Inferior parietal cortex (tissue), 1 donor: ENCODE measurements around the gene MYEOV.

Source experiments
- DNase-seq: peaks from one replicate; pipeline ENCODE4 v3.0.0-alpha.2; 2016; ENCODE audit errors: extremely low spot score

MYEOV gene

DNA sequence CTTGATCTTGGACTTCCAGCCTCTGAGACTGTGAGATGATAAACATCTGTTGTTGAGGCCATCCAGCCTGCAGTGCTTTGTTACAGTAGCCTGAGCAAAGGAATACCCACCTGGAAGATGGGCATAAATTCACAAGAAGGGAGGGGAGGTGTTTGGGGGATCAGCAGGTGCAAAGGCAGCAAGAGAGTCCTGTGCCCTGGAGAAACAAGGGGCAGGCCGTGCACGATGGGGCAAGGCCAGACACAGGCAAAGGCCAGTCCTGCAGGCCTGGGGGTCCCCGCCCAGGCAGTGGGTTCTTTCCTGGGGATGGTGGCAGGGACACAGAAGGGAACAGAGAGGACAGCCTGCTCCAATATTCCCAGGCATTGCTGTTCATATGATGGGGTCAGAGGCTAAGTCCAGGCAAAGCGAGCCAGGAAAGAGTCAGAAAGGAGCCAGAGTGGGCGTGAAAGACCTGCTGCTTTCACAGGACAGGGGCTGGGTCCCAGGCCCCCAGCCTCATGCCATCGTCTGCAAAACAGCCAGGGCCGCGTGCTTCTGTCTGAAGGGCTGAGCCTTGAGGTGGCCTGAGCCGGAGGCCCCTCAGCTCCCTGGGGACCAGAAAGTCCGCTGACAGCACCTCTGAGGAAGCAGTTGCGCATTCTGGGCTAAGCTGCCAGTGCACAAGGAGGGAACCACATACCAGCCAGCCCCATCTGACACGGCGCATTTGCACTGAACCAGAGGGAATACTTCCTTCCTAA lies 48.8 kb downstream of the MYEOV start:
- DNase-seq = no peak

DNA sequence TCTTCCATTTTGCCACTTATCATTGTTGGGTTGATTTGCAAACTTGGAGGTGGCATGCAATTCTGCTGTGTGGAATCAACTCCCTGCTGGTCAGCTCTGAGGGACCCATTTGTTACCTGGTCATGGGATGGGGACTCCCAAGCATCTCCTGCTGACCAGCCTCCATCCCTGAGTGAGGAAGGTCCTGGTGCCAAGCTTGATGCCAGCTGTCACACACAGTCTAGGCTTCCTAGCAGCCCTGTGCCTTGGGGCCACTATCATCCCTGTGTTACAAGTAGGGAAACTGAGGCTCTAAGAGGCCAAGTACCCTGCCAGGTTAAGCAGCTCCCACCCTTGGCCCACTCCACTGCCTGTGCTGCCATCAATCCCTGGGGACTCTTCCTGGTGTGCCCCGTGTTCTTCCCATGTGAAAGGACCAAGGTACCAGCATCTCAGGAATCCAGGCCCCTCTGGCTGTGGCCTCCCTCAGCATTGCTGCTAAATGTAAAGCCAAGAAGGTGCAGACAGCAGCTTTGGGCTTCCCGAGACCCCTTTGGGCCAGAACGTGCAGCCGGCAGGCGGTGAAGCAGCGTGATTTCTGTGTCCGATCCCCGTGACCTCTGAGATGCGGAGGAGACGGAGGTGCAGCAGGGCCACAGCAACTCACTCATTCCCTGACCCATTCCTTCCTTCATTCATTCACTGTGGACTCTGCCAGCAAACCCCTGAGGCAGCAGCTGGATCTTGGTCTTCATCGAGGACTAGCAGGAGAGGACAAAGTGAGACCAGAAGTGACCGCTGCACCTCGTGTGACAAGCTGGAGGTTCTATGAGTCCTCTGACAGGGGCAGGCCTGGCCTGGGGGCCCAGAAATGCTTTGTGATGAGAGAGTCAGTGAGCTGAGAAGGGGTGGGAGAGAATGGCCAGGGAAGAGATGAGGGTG lies 49.7 kb downstream of the MYEOV start:
- no peak for DNase-seq

DNA sequence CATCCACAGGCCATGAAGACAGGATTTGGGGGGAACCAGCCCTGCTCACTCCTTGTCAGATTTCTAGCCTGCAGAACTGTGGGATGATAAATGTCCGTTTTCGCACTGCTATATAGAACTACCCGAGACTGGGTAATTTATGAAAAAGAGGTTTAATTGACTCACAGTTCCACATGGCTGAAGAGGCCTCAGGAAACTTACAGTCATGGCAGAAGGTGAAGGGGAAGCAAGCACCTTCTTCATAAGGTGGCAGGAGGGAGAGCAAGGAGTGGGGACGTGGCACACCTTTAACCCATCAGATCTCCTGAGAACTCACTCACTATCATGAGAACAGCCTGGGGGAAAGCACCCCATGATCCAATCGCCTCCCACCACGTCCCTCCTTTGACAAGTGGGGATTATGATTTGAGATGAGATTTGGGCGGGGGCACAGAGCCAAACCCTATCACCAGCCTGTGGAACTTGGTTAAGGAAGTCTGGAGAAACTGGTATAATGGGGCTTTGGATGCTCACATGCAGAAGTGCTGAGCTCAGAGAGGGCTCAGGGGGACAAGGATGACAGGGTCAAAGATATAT lies 50.7 kb downstream of the MYEOV start:
- no peak for DNase-seq
